Anterior cingulate cortex (tissue), 58 donors: ENCODE data around the gene KIAA1958.
"Not testable (repeated sequence)": the region's sequence is repeated elsewhere in the genome, so short reads cannot be mapped to it uniquely, and the experiment has no call there.

ENCODE experiments used
- DNase-seq, 58 donors: peaks; one replicate each; lab custom pipeline; 2025; lab: John Stamatoyannopoulos, UW

The KIAA1958 gene

GRCh38 chr9:112489039-112489546, 2.5 kb downstream of the KIAA1958 start:
- peak in 2 of 58 donors; percentile 9 to 56 for DNase-seq

- DNase-seq: peak in 2 of 58 donors; percentile 20 to 42
These were observed 3.4 kb downstream of the KIAA1958 start for GRCh38 chr9:112489876-112490666.

DNA sequence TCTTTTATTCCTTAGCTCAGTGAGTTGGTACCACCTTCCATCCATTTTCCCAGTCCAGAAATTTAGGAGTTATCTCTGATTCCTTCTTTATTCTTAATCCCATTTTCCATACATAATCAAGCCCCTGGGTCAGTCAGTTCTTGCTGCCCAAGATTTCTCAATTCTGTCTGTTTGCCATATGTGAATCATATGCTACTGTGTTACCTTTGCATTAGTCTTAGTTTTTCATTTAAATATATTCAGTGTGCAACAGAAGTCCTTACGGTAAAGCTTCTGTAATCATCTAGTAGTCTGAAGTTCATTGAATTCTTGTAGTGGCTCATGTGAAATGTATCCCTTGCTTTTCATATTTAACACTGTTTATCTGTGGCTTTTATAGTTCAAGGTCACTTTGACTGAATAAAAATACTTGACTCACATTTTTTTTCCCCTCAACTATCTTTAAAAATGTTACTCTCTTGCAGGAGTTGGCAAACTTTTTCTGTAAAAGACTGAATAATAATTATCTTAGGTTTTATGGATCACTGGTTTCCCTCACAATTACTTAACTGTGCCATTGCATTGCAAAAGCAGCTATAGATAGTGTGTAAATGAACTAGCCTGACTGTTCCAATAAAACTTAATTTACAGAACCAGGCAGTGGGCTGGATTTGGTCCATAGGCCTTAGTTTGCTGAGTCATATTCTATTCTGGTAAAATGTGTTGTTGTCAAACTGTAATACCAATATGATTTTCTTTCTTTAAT, 6.9 kb downstream of the KIAA1958 start:
- no peak for DNase-seq

GRCh38 chr9:112494153-112494552, 7.5 kb downstream of the KIAA1958 start:
- DNase-seq: no peak

- DNase-seq: no peak
These were observed 9.0 kb downstream of the KIAA1958 start for GRCh38 chr9:112495614-112496013.

GRCh38 chr9:112496074-112496722, 9.6 kb downstream of the KIAA1958 start:
- DNase-seq: no peak

DNA sequence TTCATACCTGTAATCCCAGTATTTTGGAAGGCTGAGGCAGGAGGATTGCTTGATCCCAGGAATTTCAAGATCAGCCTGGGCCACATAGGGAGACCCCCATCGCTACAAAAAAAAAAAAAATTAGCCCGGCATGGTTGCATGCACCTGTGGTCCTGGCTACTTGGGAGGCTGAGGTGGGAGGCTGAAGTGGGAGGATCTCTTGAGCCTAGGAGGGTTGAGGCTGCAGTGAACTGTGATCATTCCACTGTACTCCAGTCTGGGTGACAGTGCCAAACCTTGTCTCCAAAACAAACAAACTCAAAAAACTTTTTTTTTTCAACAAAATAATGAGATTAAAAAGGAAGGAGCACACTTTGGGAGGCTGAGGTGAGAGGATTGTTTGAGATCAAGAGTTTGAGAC, 14.2 kb downstream of the KIAA1958 start:
- no peak for DNase-seq

GRCh38 chr9:112501287-112501686, 14.7 kb downstream of the KIAA1958 start:
- DNase-seq: peak in 1 of 58 donors; percentile 21

DNA sequence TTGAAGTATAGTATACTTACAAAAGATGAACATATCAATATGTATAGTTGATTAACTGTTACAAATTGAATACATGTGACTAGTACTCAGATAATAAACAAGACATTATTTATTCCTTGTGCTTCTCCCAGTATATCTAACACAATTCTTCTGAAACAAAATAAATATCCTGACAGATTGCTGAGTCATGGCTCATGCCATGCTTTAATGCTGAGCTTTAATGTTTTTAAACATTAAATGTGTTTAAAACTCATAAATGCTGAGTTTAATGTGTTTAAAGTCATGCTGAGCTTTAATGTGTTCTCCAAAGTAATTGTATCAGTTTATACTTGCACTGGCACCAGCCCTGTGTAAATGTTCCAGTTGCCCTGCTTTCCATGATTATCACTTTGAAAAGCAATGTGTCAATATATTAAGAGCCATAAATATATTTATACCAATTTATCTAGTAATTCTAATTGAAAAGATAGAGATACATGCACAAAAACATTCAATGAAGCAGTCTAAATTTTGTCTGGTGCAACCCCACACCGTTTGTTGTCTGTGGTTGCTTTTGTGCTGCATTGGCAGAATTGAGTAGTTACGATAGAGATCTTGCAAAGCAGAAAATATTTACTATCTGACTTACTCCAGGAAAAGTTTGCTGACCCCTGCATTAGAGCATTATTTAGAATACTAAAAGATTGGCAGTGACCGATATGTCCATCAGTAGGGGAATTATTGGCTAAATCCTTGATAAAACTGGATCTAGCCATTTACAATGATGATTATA, 15.7 kb downstream of the KIAA1958 start:
- no peak for DNase-seq

DNA sequence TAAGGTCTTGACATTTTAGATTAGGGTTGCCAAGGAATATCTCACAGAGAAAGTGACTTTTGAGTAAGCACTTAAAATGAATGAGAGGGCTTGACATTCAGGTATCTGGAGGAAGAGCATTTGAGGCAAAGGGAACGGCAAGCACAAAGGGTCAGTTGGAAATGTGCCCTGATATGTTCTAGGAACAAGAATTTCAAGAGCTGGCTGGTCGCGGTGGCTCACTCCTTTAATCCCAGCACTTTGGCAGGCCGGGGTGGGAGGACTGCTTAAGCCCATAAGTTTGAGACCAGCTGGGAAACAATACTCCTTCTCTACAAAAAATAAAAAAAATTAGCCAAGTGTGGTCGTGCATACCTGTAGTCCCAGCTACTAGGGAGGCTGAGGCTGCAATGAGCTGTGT, 16.5 kb downstream of the KIAA1958 start:
- DNase-seq: peak in 6 of 58 donors; percentile 6 to 29 (median 9)

DNA sequence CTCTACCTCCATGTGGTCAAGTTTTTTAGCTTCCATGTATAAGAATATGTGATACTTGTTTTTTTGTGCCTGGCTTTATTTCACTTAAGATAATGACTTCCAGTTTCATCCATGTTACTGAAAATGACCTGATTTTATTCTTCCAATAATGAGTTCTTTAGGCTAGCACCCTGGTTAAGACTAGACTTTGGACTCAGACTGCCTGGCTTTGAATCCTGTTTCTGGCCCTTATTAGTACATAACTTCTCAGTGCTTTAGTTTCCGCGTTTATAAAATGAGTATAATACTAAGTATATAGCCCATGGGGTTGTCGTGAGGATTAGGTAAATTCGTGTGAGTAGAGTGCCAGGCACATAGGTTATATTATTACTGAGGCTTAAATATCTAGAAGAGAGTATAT, 18.5 kb downstream of the KIAA1958 start:
- DNase-seq: no peak

DNA sequence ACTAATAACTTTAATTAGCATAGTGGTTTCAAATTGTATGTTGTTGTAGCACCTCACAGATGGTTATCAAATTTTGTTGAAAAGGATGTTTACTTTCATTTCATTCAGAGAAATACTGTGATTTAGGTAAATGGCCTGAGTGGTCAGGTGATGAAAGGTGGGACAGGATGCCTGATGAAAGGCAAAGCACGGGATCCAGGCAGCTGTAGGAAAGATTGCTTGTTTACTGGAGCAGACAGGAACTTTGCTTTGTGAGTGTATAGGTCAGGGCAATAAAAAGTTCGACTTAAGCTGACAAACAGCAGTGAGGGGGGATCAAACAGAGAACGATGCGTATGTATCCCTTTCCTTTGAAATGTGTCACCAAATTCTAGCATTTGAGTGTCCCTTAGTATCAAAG, 19.0 kb downstream of the KIAA1958 start:
- DNase-seq: no peak

DNA sequence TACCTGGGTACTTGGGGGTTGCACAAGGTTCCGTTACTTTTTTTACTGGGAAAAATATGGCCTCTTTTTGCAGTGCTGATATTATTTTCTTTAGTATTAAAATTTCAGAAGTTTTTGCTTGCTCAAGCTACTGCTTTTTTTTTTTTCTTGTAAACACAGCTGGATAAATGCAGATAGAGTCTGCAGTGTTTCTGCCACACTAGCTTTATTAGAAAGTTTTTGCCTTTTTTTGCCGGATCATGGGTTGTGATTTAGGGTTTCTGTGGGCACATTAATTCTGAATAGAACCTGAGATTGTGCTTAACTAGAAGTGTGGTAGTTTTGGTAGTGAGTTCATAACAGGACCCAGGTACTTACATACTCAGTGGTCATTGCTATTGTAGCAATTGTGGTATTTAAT, 19.9 kb downstream of the KIAA1958 start:
- DNase-seq: no peak

DNA sequence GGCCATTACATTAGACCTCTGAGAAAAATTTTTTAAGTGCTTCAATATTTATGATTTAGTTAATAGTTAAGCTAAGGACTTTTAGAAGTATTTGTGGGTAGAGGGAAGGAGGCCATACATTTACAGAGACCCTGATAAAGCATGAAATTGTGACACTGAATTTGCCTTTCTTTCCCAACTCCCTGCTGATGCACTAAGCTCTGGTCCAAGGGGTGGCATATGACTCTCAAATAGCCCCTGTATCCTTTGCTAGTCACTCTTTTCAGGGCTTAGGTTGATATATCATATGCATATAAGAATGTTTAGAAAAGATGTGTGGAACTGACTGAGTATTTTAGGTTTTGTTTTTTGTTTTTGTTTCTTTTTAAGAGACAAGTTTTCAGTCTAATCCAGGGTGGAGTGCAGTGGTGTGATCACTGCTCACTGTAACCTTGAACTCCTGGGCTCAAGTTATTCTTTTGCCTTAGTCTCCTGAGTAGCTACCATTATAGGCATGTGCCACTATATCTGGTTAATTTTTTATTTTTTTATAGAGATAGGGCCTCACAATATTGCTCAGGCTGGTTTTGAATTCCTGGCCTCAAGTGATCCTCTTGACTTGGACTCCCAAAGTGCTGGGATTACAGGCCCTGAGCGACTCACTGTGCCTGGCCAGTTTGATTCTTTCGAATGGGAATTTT, 20.5 kb downstream of the KIAA1958 start:
- DNase-seq: no peak

DNA sequence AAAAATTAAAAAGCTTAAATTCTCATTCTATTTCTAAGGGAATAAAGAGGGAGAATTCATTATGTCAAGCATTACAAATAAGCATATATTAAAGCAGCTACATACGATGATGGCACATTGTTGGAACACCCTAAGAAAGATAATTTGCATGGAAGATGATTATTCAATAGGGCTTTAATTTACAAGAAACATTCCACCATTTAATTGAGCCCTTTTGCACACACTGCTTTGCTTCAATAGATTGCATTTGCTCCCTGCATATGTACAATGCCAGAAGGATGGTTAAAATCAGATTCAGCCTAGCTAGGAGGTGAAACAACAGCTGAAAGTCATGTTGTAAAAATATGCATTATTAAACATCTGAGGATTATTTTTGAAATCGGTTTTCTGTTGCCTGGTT, 21.8 kb downstream of the KIAA1958 start:
- no peak for DNase-seq

DNA sequence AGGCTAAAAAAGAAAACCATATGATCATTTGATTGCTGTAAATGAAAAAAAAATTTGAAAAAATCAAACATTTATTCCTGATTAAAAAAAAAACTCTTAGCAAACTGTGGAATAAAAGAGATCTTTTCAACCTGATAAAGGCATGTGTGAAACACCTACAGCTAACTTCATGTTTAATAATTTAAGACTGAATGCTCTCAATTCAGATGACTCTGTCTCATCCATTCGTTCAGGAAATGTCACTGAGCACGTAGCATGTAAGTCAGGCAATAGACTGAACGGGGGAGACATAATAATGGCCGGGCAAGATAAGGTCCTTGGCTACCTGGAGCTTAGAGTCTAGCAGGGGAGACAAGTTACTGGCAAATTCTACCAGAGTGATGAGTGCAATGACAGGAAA, 25.8 kb downstream of the KIAA1958 start:
- not testable (repeated sequence) for DNase-seq

DNA sequence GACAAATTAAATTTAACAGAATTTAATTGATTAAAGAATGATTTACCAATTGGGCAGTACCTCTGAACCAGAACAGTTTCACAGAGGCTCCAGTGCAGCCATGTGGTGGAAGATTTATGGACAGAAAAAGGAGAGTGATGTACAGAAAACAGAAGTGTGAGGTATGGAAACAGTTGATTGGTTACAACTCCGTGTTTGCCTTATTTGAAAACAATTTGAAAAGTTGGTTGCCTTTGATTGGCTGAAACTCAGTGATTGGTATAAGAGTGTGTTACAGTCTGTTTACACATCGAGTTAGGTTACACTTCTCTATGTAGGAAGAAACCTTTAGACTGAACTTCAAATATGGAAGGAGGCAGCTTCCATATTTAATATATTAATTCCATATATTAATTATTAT, 30.1 kb downstream of the KIAA1958 start:
- no peak for DNase-seq

GRCh38 chr9:112520069-112520468, 33.4 kb downstream of the KIAA1958 start:
- no peak for DNase-seq

- no peak for DNase-seq
These were observed 34.0 kb downstream of the KIAA1958 start for GRCh38 chr9:112520656-112521055.

DNA sequence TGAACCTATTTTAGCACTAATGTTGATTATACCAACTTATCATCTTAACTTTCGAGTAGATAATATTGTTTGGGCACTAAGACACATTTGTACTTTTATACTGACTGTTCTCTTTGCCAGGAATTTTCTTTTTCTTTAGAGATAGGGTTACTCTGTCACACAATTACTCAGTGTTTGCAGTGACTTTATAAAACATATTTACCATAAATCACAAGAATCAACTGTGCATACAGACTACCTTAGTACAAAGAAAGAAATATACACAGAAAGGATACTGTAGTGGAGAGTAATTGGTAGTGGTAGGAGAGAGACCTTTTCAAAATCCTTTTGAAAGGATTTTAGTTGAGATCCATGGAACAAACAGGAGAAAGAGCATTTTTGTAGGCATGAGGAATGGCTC, 40.3 kb downstream of the KIAA1958 start:
- no peak for DNase-seq
